Neural progenitor cell (in vitro differentiated cells): ENCODE measurements around the gene NCBP2L. TPM values are rescaled to one million over a fixed set of nuclear protein-coding genes. Genes with fewer than 3 reads are reported as not detected.

Source experiments
- DNase-seq: peaks from one replicate; pipeline ENCODE4 v3.0.0-alpha.2; 2016; ENCODE audit warnings: low spot score
- H2AFZ ChIP-seq: fragments of 200-600 bp; sonication (generic); replicated peaks from 2 replicates; pipeline ENCODE4 v1.6.1; 2016; ENCODE audit warnings: antibody characterized with exemption
- H3F3A ChIP-seq: fragments of 200-600 bp; sonication (generic); 2 replicates; pipeline ENCODE4 v1.6.1; 2016; ENCODE audit warnings: antibody characterized with exemption, low read depth
- H3K27ac ChIP-seq: fragments of 200-600 bp; sonication (generic); 2 replicates; pipeline ENCODE4 v1.5.1; 2016; ENCODE audit warnings: mild to moderate bottlenecking
- H3K27me3 ChIP-seq: fragments of 200-600 bp; sonication (generic); 2 replicates; pipeline ENCODE4 v1.6.1; 2016; ENCODE audit warnings: mild to moderate bottlenecking, moderate library complexity
- H3K36me3 ChIP-seq: fragments of 200-600 bp; sonication (generic); 2 replicates; pipeline ENCODE4 v1.5.1; 2016
- H3K4me1 ChIP-seq: fragments of 200-600 bp; sonication (generic); 2 replicates; pipeline ENCODE4 v1.6.1; 2016; ENCODE audit warnings: mixed run types
- H3K4me2 ChIP-seq: fragments of 200-600 bp; sonication (generic); 2 replicates; pipeline ENCODE4 v1.6.1; 2016
- H3K4me3 ChIP-seq: fragments of 200-600 bp; sonication (generic); 2 replicates; pipeline ENCODE4 v1.5.1; 2016
- H3K79me2 ChIP-seq: fragments of 200-600 bp; sonication (generic); 2 replicates; pipeline ENCODE4 v1.6.1; 2016; ENCODE audit warnings: low read depth
- H3K9ac ChIP-seq: fragments of 200-600 bp; sonication (generic); 2 replicates; pipeline ENCODE4 v1.6.1; 2016
- H3K9me3 ChIP-seq: fragments of 200-600 bp; sonication (generic); 2 replicates; pipeline ENCODE4 v1.5.1; 2016; ENCODE audit warnings: low read depth
- H4K20me1 ChIP-seq: fragments of 200-600 bp; sonication (generic); 2 replicates; pipeline ENCODE4 v1.6.1; 2016; ENCODE audit warnings: low read depth
- H3K27ac Mint-ChIP-seq: 3 replicates; pipeline ENCODE4 v1.8.0; 2021; ENCODE audit warnings: mixed read lengths
- H3K27me3 Mint-ChIP-seq: 2 replicates; pipeline ENCODE4 v1.8.0; 2022; ENCODE audit warnings: low read depth, mild to moderate bottlenecking, inconsistent platforms, moderate library complexity, mixed read lengths; ENCODE audit not compliant: insufficient read depth
- H3K36me3 Mint-ChIP-seq: 3 replicates; pipeline ENCODE4 v1.8.0; 2021; ENCODE audit warnings: mixed read lengths
- H3K4me1 Mint-ChIP-seq: 3 replicates; pipeline ENCODE4 v1.8.0; 2021; ENCODE audit warnings: mixed read lengths
- H3K4me3 Mint-ChIP-seq: 3 replicates; pipeline ENCODE4 v1.8.0; 2021; ENCODE audit warnings: mild to moderate bottlenecking, moderate library complexity, mixed read lengths
- H3K9me3 Mint-ChIP-seq: 3 replicates; pipeline ENCODE4 v1.8.0; 2020; ENCODE audit warnings: mixed read lengths
- CTCF ChIP-seq: fragments of 200-600 bp; sonication (generic); IDR thresholded peaks from 2 replicates; pipeline ENCODE4 v1.5.1; 2017; ENCODE audit warnings: antibody characterized with exemption, mild to moderate bottlenecking
- EZH2 ChIP-seq: fragments of 200-600 bp; sonication (generic); IDR thresholded peaks from 2 replicates; pipeline ENCODE4 v1.6.1; 2017; ENCODE audit warnings: antibody characterized with exemption, mild to moderate bottlenecking, moderate library complexity
- EZH2phosphoT487 ChIP-seq: fragments of 200-600 bp; sonication (generic); IDR thresholded peaks from 2 replicates; pipeline ENCODE4 v1.6.1; 2017; ENCODE audit warnings: antibody characterized with exemption
- total RNA-seq: library from RNA; depleted of rRNA; stranded (reverse); fragments of >200 nt; gene quantifications from 2 replicates; pipeline ENCODE4 v1.2.3, GENCODE V29; 2015; ENCODE audit warnings: low replicate concordance

Gene NCBP2L
- total RNA-seq, 1 donor from 2014 or later: not detected

GRCh38 chrX:107842715-107843400, 65.3 kb downstream of the NCBP2L start:
- no peaks in the 10 kb centered on the region for H3K4me1 Mint-ChIP-seq
- H3K9me3 Mint-ChIP-seq: no peaks in the 10 kb centered on the region
- no peak for TF ChIP-seq CTCF
- TF ChIP-seq EZH2: no peak
- no peak for TF ChIP-seq EZH2phosphoT487
- DNase-seq: no peak
- H3K4me3 ChIP-seq: no peak overlapping the region
- no peak overlapping the region for H3K4me2 ChIP-seq
- H3F3A ChIP-seq: no peaks in the 10 kb centered on the region
- H3K4me1 ChIP-seq: no peaks in the 10 kb centered on the region
- H3K9me3 ChIP-seq: no peaks in the 10 kb centered on the region
- no peak overlapping the region for H3K27ac Mint-ChIP-seq
- no peak overlapping the region for H3K27ac ChIP-seq
- no peaks in the 10 kb centered on the region for H3K36me3 ChIP-seq
- no peaks in the 10 kb centered on the region for H4K20me1 ChIP-seq
- H3K27me3 ChIP-seq: no peaks in the 10 kb centered on the region
- H3K9ac ChIP-seq: no peak overlapping the region
- no peak overlapping the region for H3K4me3 Mint-ChIP-seq
- no peaks in the 10 kb centered on the region for H3K36me3 Mint-ChIP-seq
- H3K79me2 ChIP-seq: no peaks in the 10 kb centered on the region
- no peaks in the 10 kb centered on the region for H3K27me3 Mint-ChIP-seq
- no peak overlapping the region for H2AFZ ChIP-seq

Other genes with a start within 250 kb of the NCBP2L start
- gene PRPS1, start 149.2 kb upstream of the NCBP2L start, total RNA-seq: 177 and 264 TPM in 2 replicates
- gene TSC22D3, start 1.9 kb upstream of the NCBP2L start, total RNA-seq: 44.9 and 51.0 TPM in 2 replicates
- gene MID2, start 48.1 kb downstream of the NCBP2L start, total RNA-seq: 1.2 and 3.8 TPM in 2 replicates
- gene TEX13B, start 204.6 kb downstream of the NCBP2L start, total RNA-seq: not detected in 2 replicates